Glutamatergic neuron (in vitro differentiated cells): ENCODE results near the gene PPP2R2C. TPM values are rescaled to one million over a fixed set of nuclear protein-coding genes. Genes with fewer than 3 reads are reported as not detected.

Source experiments
- DNase-seq: peaks from one replicate; pipeline ENCODE4 v3.0.0; 2022
- H3K27ac Mint-ChIP-seq: one replicate; pipeline ENCODE4 v1.8.0; 2020; ENCODE audit warnings: mild to moderate bottlenecking, mixed read lengths, inconsistent platforms; ENCODE audit not compliant: unreplicated experiment
- H3K27me3 Mint-ChIP-seq: one replicate; pipeline ENCODE4 v1.8.0; 2020; ENCODE audit warnings: mild to moderate bottlenecking, moderate library complexity, mixed read lengths, inconsistent platforms; ENCODE audit not compliant: unreplicated experiment
- H3K36me3 Mint-ChIP-seq: one replicate; pipeline ENCODE4 v1.8.0; 2020; ENCODE audit warnings: mild to moderate bottlenecking, mixed read lengths, inconsistent platforms; ENCODE audit not compliant: unreplicated experiment
- H3K4me1 Mint-ChIP-seq: one replicate; pipeline ENCODE4 v1.8.0; 2020; ENCODE audit warnings: mild to moderate bottlenecking, low read depth, mixed read lengths, inconsistent platforms; ENCODE audit not compliant: unreplicated experiment
- H3K4me3 Mint-ChIP-seq: one replicate; pipeline ENCODE4 v1.8.0; 2020; ENCODE audit warnings: mild to moderate bottlenecking, mixed read lengths, inconsistent platforms; ENCODE audit not compliant: unreplicated experiment
- H3K9me3 Mint-ChIP-seq: one replicate; pipeline ENCODE4 v1.8.0; 2020; ENCODE audit warnings: mild to moderate bottlenecking, moderate library complexity, mixed read lengths, inconsistent platforms; ENCODE audit not compliant: unreplicated experiment
- total RNA-seq: library from RNA; stranded (reverse); fragmentation: NEBNext Ultra II Directional; extraction: Animal tissue kit (Norgen Biotek cat#: 25700); gene quantifications from one replicate; pipeline ENCODE4 v1.2.1, GENCODE V29; 2021; ENCODE audit not compliant: unreplicated experiment
- TF ChIP-seq, protein P1 (sequence below): fragments of 200-600 bp; sonication (generic); IDR thresholded peaks from one replicate; pipeline ENCODE4 v1.5.0; 2021; ENCODE audit not compliant: partially characterized antibody, unreplicated experiment

Gene PPP2R2C
- total RNA-seq, 1 donor from 2014 or later = 9.4 TPM

DNA sequence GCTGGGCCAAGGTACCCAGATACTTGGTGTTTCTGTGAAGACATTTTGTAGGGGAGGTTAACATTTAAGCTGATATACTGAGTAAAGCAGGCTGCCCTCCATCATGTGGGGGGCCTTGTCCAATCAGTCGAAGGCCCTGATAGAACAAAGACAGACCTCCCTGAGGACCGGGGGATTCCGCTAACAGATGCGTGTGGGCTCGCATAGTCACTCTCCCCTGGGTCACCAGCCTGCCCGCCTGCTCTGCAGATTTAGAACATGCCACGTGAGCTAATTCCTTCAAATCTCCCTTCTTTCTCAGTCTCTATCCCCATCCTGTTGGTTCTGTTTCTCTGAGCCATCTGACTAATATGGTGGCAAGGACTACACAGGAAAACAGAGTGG, 142.0 kb downstream of the PPP2R2C start:
- peaks cover 10% of the 10 kb centered on the region for H3K36me3 Mint-ChIP-seq
- peaks cover 3% of the 10 kb centered on the region for H3K9me3 Mint-ChIP-seq
- no peak overlapping the region for H3K4me3 Mint-ChIP-seq
- peaks cover 12% of the 10 kb centered on the region for H3K27me3 Mint-ChIP-seq
- H3K27ac Mint-ChIP-seq = no peak overlapping the region
- DNase-seq = no peak
- TF ChIP-seq, protein P1, sequence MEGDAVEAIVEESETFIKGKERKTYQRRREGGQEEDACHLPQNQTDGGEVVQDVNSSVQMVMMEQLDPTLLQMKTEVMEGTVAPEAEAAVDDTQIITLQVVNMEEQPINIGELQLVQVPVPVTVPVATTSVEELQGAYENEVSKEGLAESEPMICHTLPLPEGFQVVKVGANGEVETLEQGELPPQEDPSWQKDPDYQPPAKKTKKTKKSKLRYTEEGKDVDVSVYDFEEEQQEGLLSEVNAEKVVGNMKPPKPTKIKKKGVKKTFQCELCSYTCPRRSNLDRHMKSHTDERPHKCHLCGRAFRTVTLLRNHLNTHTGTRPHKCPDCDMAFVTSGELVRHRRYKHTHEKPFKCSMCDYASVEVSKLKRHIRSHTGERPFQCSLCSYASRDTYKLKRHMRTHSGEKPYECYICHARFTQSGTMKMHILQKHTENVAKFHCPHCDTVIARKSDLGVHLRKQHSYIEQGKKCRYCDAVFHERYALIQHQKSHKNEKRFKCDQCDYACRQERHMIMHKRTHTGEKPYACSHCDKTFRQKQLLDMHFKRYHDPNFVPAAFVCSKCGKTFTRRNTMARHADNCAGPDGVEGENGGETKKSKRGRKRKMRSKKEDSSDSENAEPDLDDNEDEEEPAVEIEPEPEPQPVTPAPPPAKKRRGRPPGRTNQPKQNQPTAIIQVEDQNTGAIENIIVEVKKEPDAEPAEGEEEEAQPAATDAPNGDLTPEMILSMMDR = no peak
- H3K4me1 Mint-ChIP-seq = no peaks in the 10 kb centered on the region

DNA sequence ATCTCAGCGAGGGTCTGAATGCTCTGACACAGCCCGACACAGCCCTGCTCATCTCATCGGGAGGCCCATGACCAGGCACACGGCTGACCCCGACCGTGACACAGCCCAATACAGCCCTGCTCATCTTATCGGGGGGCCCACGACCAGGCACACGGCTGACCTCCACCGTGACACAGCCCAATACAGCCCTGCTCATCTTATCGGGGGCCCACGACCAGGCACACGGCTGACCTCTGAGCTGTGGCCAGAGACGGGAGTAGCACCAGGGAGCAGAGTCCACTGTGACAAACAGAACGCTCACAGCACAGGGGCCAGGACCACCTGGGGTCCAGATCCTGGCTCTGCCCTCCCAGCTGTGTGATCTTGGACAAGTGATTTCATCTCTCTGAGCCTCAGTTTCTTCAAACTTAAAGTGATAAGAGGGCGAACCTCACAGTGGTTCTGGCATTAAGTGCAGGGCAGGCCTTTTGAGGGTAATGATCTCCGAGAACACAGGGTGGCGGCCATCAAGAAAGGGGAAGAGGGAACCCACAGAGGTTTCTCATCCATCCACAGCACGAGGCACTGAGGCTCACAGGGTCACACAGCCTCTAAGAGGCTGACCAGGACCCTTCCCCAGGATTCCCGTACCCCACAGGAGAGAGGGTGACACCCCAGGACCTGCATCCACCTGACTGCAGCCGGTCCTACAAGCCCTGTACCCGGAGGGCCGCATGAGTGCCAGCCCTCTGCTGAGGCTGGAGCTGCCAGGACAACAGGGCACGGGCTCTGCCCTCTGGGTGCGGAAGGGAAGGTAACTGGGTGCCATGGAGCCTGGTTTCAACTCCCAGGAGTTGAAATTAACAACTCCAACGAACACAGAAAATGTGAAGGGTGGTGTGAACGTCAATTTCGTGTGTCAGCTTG, 142.7 kb downstream of the PPP2R2C start:
- Mint-ChIP-seq H3K9me3 (peaks cover 3% of the 10 kb centered on the region), H3K27ac (no peak overlapping the region), H3K4me1 (peaks cover 2% of the 10 kb centered on the region), H3K4me3 (no peak overlapping the region), H3K27me3 (peaks cover 9% of the 10 kb centered on the region), H3K36me3 (peaks cover 10% of the 10 kb centered on the region)
- no peak for DNase-seq
- TF ChIP-seq, protein P1 = no peak

GRCh38 chr4:6328526-6328925, 143.9 kb downstream of the PPP2R2C start:
- H3K36me3 Mint-ChIP-seq = peaks cover 8% of the 10 kb centered on the region
- peaks cover 11% of the 10 kb centered on the region for H3K27me3 Mint-ChIP-seq
- no peak for DNase-seq
- peaks cover 3% of the 10 kb centered on the region for H3K9me3 Mint-ChIP-seq
- TF ChIP-seq, protein P1 = no peak
- peak overlapping the region; percentile 7 for H3K4me3 Mint-ChIP-seq
- no peak overlapping the region for H3K27ac Mint-ChIP-seq
- H3K4me1 Mint-ChIP-seq = peaks cover 4% of the 10 kb centered on the region

DNA sequence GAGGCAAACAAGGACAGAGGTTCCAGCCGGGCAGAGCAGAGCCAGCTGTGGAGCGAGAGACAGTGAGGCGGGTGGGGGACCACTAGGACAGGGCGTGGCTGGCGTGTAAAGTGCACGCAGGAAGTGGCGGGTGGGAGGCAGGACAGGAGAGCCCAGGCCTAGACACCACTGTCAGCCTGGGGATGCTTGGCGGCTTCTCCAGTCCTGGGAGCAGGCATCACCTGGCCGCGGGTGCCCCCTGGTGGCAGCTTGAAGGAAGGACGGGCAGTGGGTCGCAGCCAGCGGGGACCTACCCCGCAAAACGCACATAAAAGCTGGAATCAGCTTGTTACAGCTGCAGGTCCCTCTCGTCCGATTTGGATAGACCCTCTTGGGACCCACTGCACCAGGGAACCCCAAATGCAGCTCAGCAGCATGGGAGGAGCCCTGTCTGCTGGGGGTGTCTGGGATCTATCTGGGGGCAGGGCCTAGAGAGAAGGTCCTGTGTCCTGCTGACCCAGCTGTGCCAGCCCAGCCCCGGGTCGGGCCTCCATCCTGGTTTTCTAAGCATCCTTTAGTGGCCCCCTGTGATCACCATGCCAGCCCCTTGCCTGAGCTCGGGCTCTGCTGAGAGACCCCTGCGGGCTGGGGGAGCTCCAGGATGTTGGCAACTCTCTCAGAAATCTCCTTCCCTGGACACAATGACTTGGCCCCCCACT, 145.0 kb downstream of the PPP2R2C start:
- H3K27me3 Mint-ChIP-seq = peaks cover 8% of the 10 kb centered on the region
- peaks cover 4% of the 10 kb centered on the region for H3K4me1 Mint-ChIP-seq
- peak; percentile 94 for DNase-seq
- no peaks in the 10 kb centered on the region for H3K36me3 Mint-ChIP-seq
- TF ChIP-seq, protein P1 = peak; percentile 96
- H3K9me3 Mint-ChIP-seq = peaks cover 3% of the 10 kb centered on the region
- no peak overlapping the region for H3K4me3 Mint-ChIP-seq
- H3K27ac Mint-ChIP-seq = no peak overlapping the region
